B cell (primary cell): ENCODE results near the gene CORO2A. TPM values are rescaled to one million over a fixed set of nuclear protein-coding genes. Genes with fewer than 3 reads are reported as not detected.

Experiments
- ATAC-seq: fragments of 200-7000 bp; cut with Tn5 transposase; one replicate; pipeline ENCODE4 v1.10.0; 2021; ENCODE audit warnings: low read depth, mild to moderate bottlenecking, moderate number of reproducible peaks, moderate library complexity
- CTCF ChIA-PET: fragments of 350-600 bp; sonication (Branson Sonifier 250); formaldehyde crosslinking; loops from one replicate; lab custom pipeline; 2021; ENCODE audit warnings: antibody characterized with exemption, inconsistent platforms; lab: Charles Lee
- POLR2A ChIA-PET: fragments of 350-600 bp; sonication (Branson Sonifier 250); formaldehyde crosslinking; loops from one replicate; lab custom pipeline; 2021; ENCODE audit warnings: antibody characterized with exemption; lab: Charles Lee
- DNase-seq: peaks from one replicate; pipeline ENCODE4 v3.0.0; 2013
- H2AFZ ChIP-seq: 2 replicates; pipeline ENCODE4 v1.6.1; 2012; ENCODE audit warnings: mild to moderate bottlenecking, low read depth, low read length; ENCODE audit not compliant: insufficient read depth, poor library complexity, severe bottlenecking
- H3K27ac ChIP-seq, 2 donors: 1 replicate in 1 of 2; 2 replicates in 1 of 2; pipeline ENCODE4 v1.5.1; 2012 to 2013; ENCODE audit warnings: low read length in 2 of 2, mild to moderate bottlenecking in 2 of 2, moderate library complexity in 1 of 2
- H3K27me3 ChIP-seq, 4 experiments: fragments of 200-600 bp in 1 of 4; sonication (generic) in 1 of 4; replicated peaks in 1 of 4; 1 replicate in 2 of 4; 2 replicates in 2 of 4; pipeline versions ENCODE4 v1.6.1 to v1.7.0; 2013 to 2016; ENCODE audit warnings: low read length in 3 of 4, mild to moderate bottlenecking in 2 of 4, mixed read lengths in 1 of 4, moderate library complexity in 1 of 4; ENCODE audit not compliant: insufficient read depth in 4 of 4, control insufficient read depth in 3 of 4; ENCODE audit errors: control extremely low read depth in 1 of 4
- H3K36me3 ChIP-seq, 2 experiments: replicated peaks in 1 of 2; 1 replicate in 1 of 2; 2 replicates in 1 of 2; pipeline versions ENCODE4 v1.6.1 to v1.7.1; 2013; ENCODE audit warnings: low read length in 1 of 2; ENCODE audit not compliant: insufficient read depth in 2 of 2, control insufficient read depth in 1 of 2; ENCODE audit errors: control extremely low read depth in 1 of 2, extremely low read depth in 1 of 2
- H3K4me1 ChIP-seq, 2 donors: fragments of 200-600 bp in 1 of 2; sonication (generic) in 1 of 2; 1 replicate in 1 of 2; 2 replicates in 1 of 2; pipeline versions ENCODE4 v1.5.1 to v1.6.1; 2013 to 2017; ENCODE audit warnings: low read length in 2 of 2; ENCODE audit not compliant: control insufficient read depth in 2 of 2, insufficient read depth in 2 of 2
- H3K4me2 ChIP-seq: replicated peaks from 2 replicates; pipeline ENCODE3; 2012; ENCODE audit warnings: mild to moderate bottlenecking, low read depth, low read length; ENCODE audit not compliant: poor library complexity, severe bottlenecking
- H3K4me3 ChIP-seq, 5 experiments: fragments of 200-600 bp in 1 of 5; sonication (generic) in 1 of 5; 1 replicate in 3 of 5; 2 replicates in 2 of 5; pipeline versions ENCODE4 v1.5.1 to v1.7.0; 2011 to 2016; ENCODE audit warnings: low read length in 4 of 5, mild to moderate bottlenecking in 4 of 5, low read depth in 2 of 5, control low read depth in 1 of 5, moderate library complexity in 1 of 5; ENCODE audit not compliant: insufficient read depth in 1 of 5; ENCODE audit errors: control extremely low read depth in 1 of 5, extremely low read depth in 1 of 5
- H3K79me2 ChIP-seq: fragments of 200-600 bp; sonication (generic); one replicate; pipeline ENCODE4 v1.6.0; 2016; ENCODE audit warnings: low read length; ENCODE audit not compliant: control insufficient read depth, insufficient read depth
- H3K9ac ChIP-seq: fragments of 200-600 bp; sonication (generic); 2 replicates; pipeline ENCODE4 v1.6.1; 2017; ENCODE audit warnings: mild to moderate bottlenecking, low read length, moderate library complexity
- H3K9me3 ChIP-seq, 3 donors: one replicate each; pipeline versions ENCODE4 v1.6.1 to v1.7.1; 2013; ENCODE audit warnings: low read length in 2 of 3; ENCODE audit not compliant: control insufficient read depth in 2 of 3, insufficient read depth in 1 of 3; ENCODE audit errors: control extremely low read depth in 1 of 3
- H4K20me1 ChIP-seq: 2 replicates; pipeline ENCODE4 v1.6.0; 2012; ENCODE audit warnings: mild to moderate bottlenecking, low read length; ENCODE audit not compliant: insufficient read depth, control insufficient read depth, poor library complexity, severe bottlenecking
- H3K27ac Mint-ChIP-seq: one replicate; pipeline ENCODE4 v1.8.0; 2021; ENCODE audit warnings: mixed read lengths
- H3K27me3 Mint-ChIP-seq: one replicate; pipeline ENCODE4 v1.8.0; 2021; ENCODE audit warnings: mixed read lengths
- H3K4me1 Mint-ChIP-seq: one replicate; pipeline ENCODE4 v1.8.0; 2021; ENCODE audit warnings: mixed read lengths
- H3K4me3 Mint-ChIP-seq: one replicate; pipeline ENCODE4 v1.8.0; 2021; ENCODE audit warnings: mixed read lengths
- H3K9me3 Mint-ChIP-seq: one replicate; pipeline ENCODE4 v1.8.0; 2022; ENCODE audit warnings: mixed read lengths; ENCODE audit not compliant: insufficient read depth
- EZH2 ChIP-seq: IDR thresholded peaks from 2 replicates; pipeline ENCODE4 v1.6.1; 2012; ENCODE audit warnings: borderline replicate concordance, low read depth, mild to moderate bottlenecking, moderate library complexity, low read length; ENCODE audit not compliant: insufficient read depth, poor library complexity, severe bottlenecking
- WGBS: methylation state at CpG from one replicate; pipeline ENCODE4 v1.1.5; 2013; ENCODE audit warnings: missing lambda C conversion rate; ENCODE audit not compliant: insufficient coverage; 5-methylcytosine and 5-hydroxymethylcytosine counted together
- intact Hi-C: fragments of 100-400 bp; cut with micrococcal nuclease; formaldehyde crosslinking; loops from one replicate; pipeline ENCODE4 v1.10.0; 2022
- polyA plus RNA-seq: library from polyadenylated mRNA; depleted of rRNA; stranded (reverse); fragments of >200 nt; gene quantifications from 2 replicates; pipeline ENCODE4 v1.2.3, GENCODE V29; 2012
- total RNA-seq, 2 donors: library from RNA; stranded (reverse); fragments of 120-200 nt in 1 of 2; gene quantifications; 1 replicate in 1 of 2; 2 replicates in 1 of 2; pipeline versions ENCODE4 v1.2.3 to v1.2.4, GENCODE V29; 2013 to 2022
- TF ChIP-seq, protein P1 (sequence below): fragments of 200-600 bp; IDR thresholded peaks from one replicate; pipeline ENCODE4 v1.8.0; 2022; ENCODE audit warnings: antibody characterized with exemption, mild to moderate bottlenecking

Gene CORO2A
- total and polyA plus RNA-seq, 2 donors (not counting 1 experiment from before 2014, with no cell fraction given): 1.1 to 2.0 TPM

DNA sequence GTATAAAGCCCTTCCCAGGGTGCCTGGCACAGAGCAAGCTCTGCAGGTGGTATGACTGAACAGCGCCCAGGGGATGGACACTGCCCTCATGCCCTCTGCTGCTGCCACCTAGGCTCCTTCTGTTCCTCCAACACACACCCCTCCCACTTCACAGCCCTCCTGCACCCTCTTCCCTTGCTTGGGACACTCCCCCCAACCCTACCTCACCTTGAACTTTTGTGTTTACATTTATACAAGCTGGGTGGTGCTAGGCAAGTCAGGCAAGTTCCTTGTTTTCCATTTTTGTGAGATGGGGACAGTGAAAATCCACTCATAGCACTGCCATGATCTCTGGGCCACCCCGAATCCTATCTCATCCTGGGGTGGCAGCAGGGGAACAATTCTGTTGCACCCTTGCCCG lies 18.8 kb upstream of the CORO2A start:
- Histone ChIP-seq H3K4me3 (no peak overlapping the region), H3K27me3 (no peaks in the 10 kb centered on the region), H3K4me2 (no peak overlapping the region), H3K9ac (no peak overlapping the region), H2AFZ (no peak overlapping the region), H4K20me1 (no peaks in the 10 kb centered on the region), H3K27ac (no peak overlapping the region), H3K4me1 (peaks cover 0 to under 1% of the 10 kb centered on the region in 2 donors), H3K36me3 (peaks cover 0 to 4% of the 10 kb centered on the region in 2 experiments), H3K79me2 (no peaks in the 10 kb centered on the region), H3K9me3 (no peaks in the 10 kb centered on the region)
- intact Hi-C loops: no loop called here
- Mint-ChIP-seq H3K4me1 (no peaks in the 10 kb centered on the region), H3K9me3 (no peaks in the 10 kb centered on the region), H3K27me3 (no peaks in the 10 kb centered on the region), H3K4me3 (no peak overlapping the region), H3K27ac (no peak overlapping the region)
- TF ChIP-seq, protein P1, sequence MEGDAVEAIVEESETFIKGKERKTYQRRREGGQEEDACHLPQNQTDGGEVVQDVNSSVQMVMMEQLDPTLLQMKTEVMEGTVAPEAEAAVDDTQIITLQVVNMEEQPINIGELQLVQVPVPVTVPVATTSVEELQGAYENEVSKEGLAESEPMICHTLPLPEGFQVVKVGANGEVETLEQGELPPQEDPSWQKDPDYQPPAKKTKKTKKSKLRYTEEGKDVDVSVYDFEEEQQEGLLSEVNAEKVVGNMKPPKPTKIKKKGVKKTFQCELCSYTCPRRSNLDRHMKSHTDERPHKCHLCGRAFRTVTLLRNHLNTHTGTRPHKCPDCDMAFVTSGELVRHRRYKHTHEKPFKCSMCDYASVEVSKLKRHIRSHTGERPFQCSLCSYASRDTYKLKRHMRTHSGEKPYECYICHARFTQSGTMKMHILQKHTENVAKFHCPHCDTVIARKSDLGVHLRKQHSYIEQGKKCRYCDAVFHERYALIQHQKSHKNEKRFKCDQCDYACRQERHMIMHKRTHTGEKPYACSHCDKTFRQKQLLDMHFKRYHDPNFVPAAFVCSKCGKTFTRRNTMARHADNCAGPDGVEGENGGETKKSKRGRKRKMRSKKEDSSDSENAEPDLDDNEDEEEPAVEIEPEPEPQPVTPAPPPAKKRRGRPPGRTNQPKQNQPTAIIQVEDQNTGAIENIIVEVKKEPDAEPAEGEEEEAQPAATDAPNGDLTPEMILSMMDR: no peak
- no peak for TF ChIP-seq EZH2
- CTCF ChIA-PET: interaction anchor here (1.3 kb wide), 1 partner anchor 23 kb away, joined by 3 read pairs; no protein-coding TSS in a partner anchor
- DNase-seq: no peak
- 96% methylated on average over 3 of the region's 3 CpGs for WGBS
- ATAC-seq: no peak
- POLR2A ChIA-PET: no interaction called here

DNA sequence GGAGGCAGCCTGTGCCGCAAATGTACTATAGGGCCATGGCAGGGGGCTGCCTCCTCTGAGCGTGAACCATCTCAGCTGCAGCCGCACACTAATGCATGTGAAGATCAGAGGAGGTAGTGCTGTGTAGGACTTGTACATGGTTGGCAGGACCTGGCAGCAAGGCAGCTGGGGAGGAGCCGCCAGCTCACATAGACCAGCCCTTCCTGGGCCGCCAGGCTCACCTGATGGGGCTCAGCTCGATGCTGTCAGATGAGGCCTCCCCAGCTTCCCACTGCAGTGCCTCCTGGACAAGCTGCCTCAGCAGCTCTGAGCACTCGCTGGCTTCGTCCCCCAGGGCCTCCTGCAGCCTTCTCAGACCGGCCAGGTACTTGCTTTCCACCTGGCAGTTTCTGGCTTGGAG lies 18.0 kb upstream of the CORO2A start:
- Mint-ChIP-seq H3K9me3 (no peaks in the 10 kb centered on the region), H3K27me3 (no peaks in the 10 kb centered on the region), H3K27ac (no peak overlapping the region), H3K4me3 (no peak overlapping the region), H3K4me1 (peaks cover 5% of the 10 kb centered on the region)
- Histone ChIP-seq H3K79me2 (no peaks in the 10 kb centered on the region), H3K4me3 (no peak overlapping the region), H3K27me3 (no peaks in the 10 kb centered on the region), H3K9ac (no peak overlapping the region), H2AFZ (no peak overlapping the region), H3K4me1 (peaks cover 3 to 9% of the 10 kb centered on the region in 2 donors), H4K20me1 (no peaks in the 10 kb centered on the region), H3K9me3 (no peaks in the 10 kb centered on the region), H3K4me2 (no peak overlapping the region), H3K27ac (no peak overlapping the region), H3K36me3 (peaks cover 0 to 4% of the 10 kb centered on the region in 2 experiments)
- ATAC-seq (no peak), DNase-seq (no peak)
- WGBS: 99% methylated on average over 9 of the region's 9 CpGs
- POLR2A ChIA-PET: no interaction called here
- CTCF ChIA-PET: interaction anchor here (0.7 to 1.9 kb wide), 3 partner anchors 20 to 54 kb away, joined by 3 to 7 read pairs (median 4); no protein-coding TSS in a partner anchor
- intact Hi-C loops: no loop called here
- TF ChIP-seq, protein P1: no peak
- TF ChIP-seq EZH2: no peak
